H1 (cell line): ENCODE results near the gene OR10H1. TPM values are rescaled to one million over a fixed set of nuclear protein-coding genes. Genes with fewer than 3 reads are reported as not detected.

Experiments
- CTCF ChIA-PET: fragments of 300-600 bp; sonication (Branson Sonifier 250); formaldehyde crosslinking; loops from one replicate; lab custom pipeline; 2021; ENCODE audit not compliant: partially characterized antibody; lab: Charles Lee
- POLR2A ChIA-PET: fragments of 300-600 bp; sonication (Branson Sonifier 250); formaldehyde crosslinking; loops from one replicate; lab custom pipeline; 2021; ENCODE audit warnings: inconsistent platforms; ENCODE audit not compliant: partially characterized antibody; lab: Charles Lee
- DNase-seq, 2 experiments: peaks; one replicate each; pipeline versions ENCODE4 v3.0.0 to v3.0.0-alpha.2; 2010 to 2022; ENCODE audit warnings: low spot score in 2 of 2, low read depth in 1 of 2, mixed read lengths in 1 of 2
- FAIRE-seq: peaks from 2 replicates; lab custom pipeline; 2011; peaks lifted over from hg19 to GRCh38; lab: Jason Lieb, UNC
- H2AFZ ChIP-seq: 2 replicates; pipeline ENCODE4 v1.8.1; 2012; ENCODE audit warnings: low read length, inconsistent platforms
- H2AK5ac ChIP-seq: 2 replicates; pipeline ENCODE4 v1.6.1; 2013; ENCODE audit warnings: low read depth, low read length
- H2BK120ac ChIP-seq: replicated peaks from 2 replicates; pipeline ENCODE3; 2013; ENCODE audit warnings: low read depth, low read length, inconsistent platforms
- H2BK12ac ChIP-seq: 2 replicates; pipeline ENCODE4 v1.6.1; 2013; ENCODE audit warnings: low read depth, low read length
- H2BK15ac ChIP-seq: 2 replicates; pipeline ENCODE4 v1.6.1; 2013; ENCODE audit warnings: low read length
- H2BK20ac ChIP-seq: 2 replicates; pipeline ENCODE4 v1.6.1; 2013; ENCODE audit warnings: low read length
- H2BK5ac ChIP-seq: 2 replicates; pipeline ENCODE4 v1.6.1; 2013; ENCODE audit warnings: low read depth, low read length
- H3K14ac ChIP-seq: 2 replicates; pipeline ENCODE4 v1.6.1; 2013; ENCODE audit warnings: inconsistent platforms; ENCODE audit not compliant: insufficient read length
- H3K18ac ChIP-seq: 2 replicates; pipeline ENCODE4 v1.6.1; 2013; ENCODE audit warnings: low read length; ENCODE audit errors: extremely low read depth
- H3K23ac ChIP-seq: 2 replicates; pipeline ENCODE4 v1.6.1; 2013; ENCODE audit warnings: inconsistent platforms; ENCODE audit not compliant: insufficient read length
- H3K23me2 ChIP-seq: 2 replicates; pipeline ENCODE4 v1.6.1; 2013; ENCODE audit warnings: low read depth, low read length
- H3K27ac ChIP-seq: 2 replicates; pipeline ENCODE4 v1.6.1; 2011; ENCODE audit warnings: low read depth, low read length, inconsistent platforms
- H3K27me3 ChIP-seq, 4 experiments: replicated peaks in 1 of 4; 1 replicate in 1 of 4; 2 replicates in 3 of 4; pipeline versions ENCODE4 v1.6.1 to v1.8.1; 2011 to 2013; ENCODE audit warnings: low read length in 3 of 4, mild to moderate bottlenecking in 3 of 4, inconsistent platforms in 2 of 4, mixed read lengths in 2 of 4, moderate library complexity in 1 of 4; ENCODE audit not compliant: control insufficient read depth in 3 of 4, insufficient read depth in 3 of 4; ENCODE audit errors: extremely low read depth in 1 of 4
- H3K36me3 ChIP-seq, 4 experiments: 2 replicates each; pipeline versions ENCODE4 v1.6.1 to v1.8.1; 2011 to 2013; ENCODE audit warnings: mild to moderate bottlenecking in 4 of 4, low read length in 3 of 4, moderate library complexity in 2 of 4, control low read depth in 1 of 4, inconsistent platforms in 1 of 4; ENCODE audit not compliant: insufficient read depth in 4 of 4, control insufficient read depth in 2 of 4
- H3K4ac ChIP-seq: replicated peaks from 2 replicates; pipeline ENCODE3; 2013; ENCODE audit warnings: low read length, low read depth, mixed read lengths, inconsistent platforms; ENCODE audit not compliant: insufficient read length
- H3K4me1 ChIP-seq, 4 experiments: replicated peaks in 1 of 4; 1 replicate in 1 of 4; 2 replicates in 3 of 4; pipeline versions ENCODE4 v1.6.1 to v1.8.1; 2011 to 2013; ENCODE audit warnings: low read length in 3 of 4, inconsistent platforms in 2 of 4, mixed read lengths in 1 of 4; ENCODE audit not compliant: insufficient read depth in 4 of 4, control insufficient read depth in 3 of 4
- H3K4me2 ChIP-seq, 2 experiments: 2 replicates each; pipeline versions ENCODE4 v1.6.1 to v1.8.1; 2011 to 2013; ENCODE audit warnings: low read depth in 2 of 2, low read length in 2 of 2, control low read depth in 1 of 2, inconsistent platforms in 1 of 2, mild to moderate bottlenecking in 1 of 2; ENCODE audit not compliant: insufficient read depth in 1 of 2
- H3K4me3 ChIP-seq, 4 experiments: fragments of 200-600, 300-600 bp in 1 of 4; sonication (generic), shearing (Covaris generic), sonication (Bioruptor Twin) in 1 of 4; 2 replicates each; pipeline versions ENCODE4 v1.5.1 to v1.8.1; 2011 to 2016; ENCODE audit warnings: low read length in 4 of 4, low read depth in 3 of 4, control low read depth in 2 of 4, inconsistent platforms in 2 of 4, mild to moderate bottlenecking in 2 of 4, mixed read lengths in 1 of 4, moderate library complexity in 1 of 4; ENCODE audit not compliant: insufficient read depth in 2 of 4; ENCODE audit errors: extremely low read depth in 1 of 4
- H3K56ac ChIP-seq: replicated peaks from 2 replicates; pipeline ENCODE3; 2013; ENCODE audit warnings: low read depth, mild to moderate bottlenecking, mixed read lengths, low read length, inconsistent platforms; ENCODE audit not compliant: insufficient read length
- H3K79me1 ChIP-seq: 2 replicates; pipeline ENCODE4 v1.6.1; 2013; ENCODE audit warnings: low read depth, low read length, control low read depth
- H3K79me2 ChIP-seq, 2 experiments: 2 replicates each; pipeline versions ENCODE4 v1.6.1 to v1.8.1; 2012 to 2013; ENCODE audit warnings: low read length in 2 of 2, mild to moderate bottlenecking in 2 of 2, inconsistent platforms in 1 of 2; ENCODE audit not compliant: insufficient read depth in 2 of 2, control insufficient read depth in 1 of 2
- H3K9ac ChIP-seq, 4 experiments: replicated peaks in 1 of 4; 1 replicate in 1 of 4; 2 replicates in 3 of 4; pipeline versions ENCODE4 v1.6.1 to v1.8.1; 2011 to 2013; ENCODE audit warnings: low read depth in 3 of 4, low read length in 3 of 4, control low read depth in 2 of 4, mild to moderate bottlenecking in 2 of 4, moderate library complexity in 2 of 4, inconsistent platforms in 1 of 4; ENCODE audit errors: extremely low read depth in 1 of 4
- H3K9me3 ChIP-seq, 2 experiments: 2 replicates each; pipeline versions ENCODE4 v1.6.1 to v1.8.1; 2012 to 2013; ENCODE audit warnings: mild to moderate bottlenecking in 2 of 2, moderate library complexity in 2 of 2, control low read depth in 1 of 2, inconsistent platforms in 1 of 2, low read depth in 1 of 2, low read length in 1 of 2, mixed read lengths in 1 of 2; ENCODE audit not compliant: insufficient read depth in 2 of 2
- H4K20me1 ChIP-seq, 2 experiments: replicated peaks in 1 of 2; 2 replicates each; pipeline versions ENCODE3 to v1.8.1; 2011 to 2013; ENCODE audit warnings: inconsistent platforms in 2 of 2, low read length in 2 of 2, mild to moderate bottlenecking in 1 of 2; ENCODE audit not compliant: insufficient read depth in 2 of 2, control insufficient read depth in 1 of 2
- H4K5ac ChIP-seq: 2 replicates; pipeline ENCODE4 v1.6.1; 2013; ENCODE audit warnings: low read length, low read depth, mixed read lengths, inconsistent platforms; ENCODE audit not compliant: insufficient read length
- H4K8ac ChIP-seq: 2 replicates; pipeline ENCODE4 v1.8.0; 2013; ENCODE audit warnings: mild to moderate bottlenecking, moderate library complexity, low read length, inconsistent platforms; ENCODE audit not compliant: insufficient read depth; ENCODE audit errors: extremely low read depth
- H4K91ac ChIP-seq: replicated peaks from 2 replicates; pipeline ENCODE3; 2013; ENCODE audit warnings: low read length, mixed read lengths, inconsistent platforms; ENCODE audit not compliant: insufficient read length
- BRCA1 ChIP-seq: IDR thresholded peaks from 2 replicates; pipeline ENCODE4 v1.6.1; 2012; ENCODE audit warnings: low read depth, low read length, improper control_type of control experiment
- CBX5 ChIP-seq: fragments of 300-800, 300-1000 bp; sonication (generic); IDR thresholded peaks from 2 replicates; pipeline ENCODE4 v1.7.1; 2016; ENCODE audit warnings: antibody characterized with exemption, low read length, low read depth
- CEBPB ChIP-seq: IDR thresholded peaks from 2 replicates; pipeline ENCODE4 v1.6.1; 2012; ENCODE audit warnings: low read depth, low read length
- CREB1 ChIP-seq: IDR thresholded peaks from 2 replicates; pipeline ENCODE4 v1.6.1; 2012; ENCODE audit warnings: inconsistent platforms
- CTBP2 ChIP-seq: IDR thresholded peaks from 2 replicates; pipeline ENCODE4 v1.7.0; 2011; ENCODE audit warnings: borderline replicate concordance, mild to moderate bottlenecking, moderate library complexity, mixed read lengths, low read length; ENCODE audit not compliant: insufficient read depth, insufficient read length
- CTCF ChIP-seq, 3 experiments: IDR thresholded peaks; 1 replicate in 2 of 3; 2 replicates in 1 of 3; pipeline versions ENCODE4 v1.5.1 to v1.6.1; 2011; ENCODE audit warnings: low read length in 3 of 3, mild to moderate bottlenecking in 3 of 3, inconsistent platforms in 2 of 3, low read depth in 1 of 3, moderate library complexity in 1 of 3; ENCODE audit not compliant: insufficient read depth in 1 of 3; ENCODE audit errors: control extremely low read depth in 1 of 3
- EP300 ChIP-seq, 2 experiments: IDR thresholded peaks; 1 replicate in 1 of 2; 2 replicates in 1 of 2; pipeline ENCODE4 v1.6.1; 2011 to 2012; ENCODE audit warnings: low read depth in 2 of 2, low read length in 2 of 2, mild to moderate bottlenecking in 2 of 2, borderline replicate concordance in 1 of 2, inconsistent platforms in 1 of 2, moderate library complexity in 1 of 2
- EZH2 ChIP-seq: fragments of 200-600 bp; sonication (generic); IDR thresholded peaks from 2 replicates; pipeline ENCODE4 v1.7.1; 2012; ENCODE audit warnings: low read depth, mild to moderate bottlenecking, moderate library complexity, low read length, inconsistent platforms; ENCODE audit not compliant: severe bottlenecking
- HDAC6 ChIP-seq: IDR thresholded peaks from one replicate; pipeline ENCODE4 v1.7.1; 2012; ENCODE audit warnings: low read depth, mild to moderate bottlenecking, inconsistent platforms, low read length, moderate library complexity
- NANOG ChIP-seq: IDR thresholded peaks from 2 replicates; pipeline ENCODE4 v1.6.1; 2011; ENCODE audit warnings: low read length, low read depth, mild to moderate bottlenecking, inconsistent platforms; ENCODE audit not compliant: insufficient read depth, poor library complexity, severe bottlenecking
- SRF ChIP-seq: IDR thresholded peaks from 2 replicates; pipeline ENCODE4 v1.6.1; 2011; ENCODE audit warnings: mild to moderate bottlenecking, low read depth, low read length, moderate library complexity
- SUZ12 ChIP-seq: fragments of 200-600 bp; sonication (generic); IDR thresholded peaks from 2 replicates; pipeline ENCODE4 v1.6.1; 2012; ENCODE audit warnings: mild to moderate bottlenecking, inconsistent platforms, low read length, moderate library complexity, mixed read lengths
- WGBS, 2 experiments: shearing (Covaris generic) in 1 of 2; methylation state at CpG; one replicate each; pipeline versions ENCODE4 v1.1.6 to v1.1.7; 2013 to 2015; ENCODE audit warnings: low lambda C conversion rate in 2 of 2, mixed read lengths in 2 of 2, inconsistent platforms in 1 of 2, low coverage in 1 of 2, missing lambda C conversion rate in 1 of 2; ENCODE audit not compliant: insufficient replicate concordance in 2 of 2, insufficient coverage in 1 of 2, insufficient read length in 1 of 2; ENCODE audit errors: extremely low coverage in 1 of 2, missing lambda C conversion rate in 1 of 2; 5-methylcytosine and 5-hydroxymethylcytosine counted together
- polyA plus RNA-seq, 7 experiments: library from polyadenylated mRNA; depleted of rRNA in 3 of 7; stranded (reverse) in 5 of 7; unstranded in 2 of 7; fragments of >200 nt in 5 of 7; fragments of 200-250 nt in 2 of 7; gene quantifications; 1 replicate in 5 of 7; 2 replicates in 1 of 7; 4 replicates in 1 of 7; pipeline versions ENCODE4 v1.2.1 to v1.2.3, GENCODE V29; 2011 to 2013; ENCODE audit warnings: missing spikeins in 2 of 7, mixed read lengths in 2 of 7
- total RNA-seq: library from RNA; stranded (reverse); fragmentation: NEBNext Ultra II Directional; extraction: Animal tissue kit (Norgen Biotek cat#: 25700); gene quantifications from 2 replicates; pipeline ENCODE4 v1.2.1, GENCODE V29; 2021

The OR10H1 gene
- total and polyA plus RNA-seq, 2 of the 8 experiments (the other 6 are each of a cell fraction or from before 2014, with no cell fraction given): not detected

- Histone ChIP-seq H2BK20ac (no peak overlapping the region), H3K23me2 (no peaks in the 10 kb centered on the region), H3K18ac (no peak overlapping the region), H4K91ac (no peak overlapping the region), H4K20me1 (no peaks in the 10 kb centered on the region), H3K79me1 (no peaks in the 10 kb centered on the region), H3K56ac (no peak overlapping the region), H3K23ac (no peak overlapping the region), H3K14ac (no peak overlapping the region), H3K4me3 (no peak overlapping the region), H2BK12ac (no peak overlapping the region), H3K36me3 (no peaks in the 10 kb centered on the region; a peak in 1 of 8 replicates), H2BK5ac (no peak overlapping the region), H3K27me3 (no peaks in the 10 kb centered on the region), H2AK5ac (no peak overlapping the region), H3K27ac (no peak overlapping the region), H3K4me2 (no peak overlapping the region), H3K79me2 (no peaks in the 10 kb centered on the region), H4K5ac (no peak overlapping the region), H3K9me3 (peaks cover 46 to 75% of the 10 kb centered on the region in 2 experiments), H2AFZ (no peak overlapping the region), H4K8ac (no peak overlapping the region), H3K9ac (no peak overlapping the region), H3K4ac (no peak overlapping the region), H3K4me1 (no peaks in the 10 kb centered on the region), H2BK15ac (no peak overlapping the region), H2BK120ac (no peak overlapping the region)
- POLR2A ChIA-PET: no interaction called here
- 81% methylated on average over 6 of the region's 6 CpGs; no CpG with 5 or more reads in 1 of the 2 experiments for WGBS, 2 experiments
- DNase-seq: no peak
- no peak for FAIRE-seq
- CTCF ChIA-PET: no interaction called here
- TF ChIP-seq CBX5: no peak
- no peak for TF ChIP-seq CREB1
- no peak for TF ChIP-seq SRF
- TF ChIP-seq SUZ12: no peak
- no peak for TF ChIP-seq BRCA1
- TF ChIP-seq CTCF (IDR thresholded peaks at IDR 0.05; ENCODE audit: control extremely low read depth in 1 of 3, insufficient read depth in 1 of 3, low read depth in 1 of 3, low read length in 3 of 3): no peak
- TF ChIP-seq CTBP2: no peak
- no peak for TF ChIP-seq NANOG
- no peak for TF ChIP-seq EZH2
- no peak for TF ChIP-seq EP300 (IDR thresholded peaks at IDR 0.05; ENCODE audit: borderline replicate concordance in 1 of 2, low read depth in 2 of 2, low read length in 2 of 2)
- no peak for TF ChIP-seq CEBPB
- no peak for TF ChIP-seq HDAC6
Observed at GRCh38 chr19:15846923-15847322, 31.5 kb upstream of the OR10H1 start.
